Transverse colon (tissue), 4 donors: ENCODE measurements around the gene C20orf96. TPM values are rescaled to one million over a fixed set of nuclear protein-coding genes. Genes with fewer than 3 reads are reported as not detected.

Source experiments
- DNase-seq: peaks from one replicate; pipeline ENCODE4 v3.0.0-alpha.2; 2019
- H3K27ac ChIP-seq, 4 donors: fragments of 200-600 bp; sonication (generic); 2 replicates each; pipeline ENCODE4 v1.5.1; 2016 to 2018; ENCODE audit warnings: inconsistent platforms in 4 of 4
- H3K27me3 ChIP-seq: fragments of 200-600 bp; sonication (generic); 2 replicates; pipeline ENCODE4 v1.5.1; 2017; ENCODE audit warnings: inconsistent platforms
- H3K36me3 ChIP-seq, 4 donors: fragments of 200-600 bp; sonication (generic); 2 replicates each; pipeline ENCODE4 v1.5.1; 2017 to 2019; ENCODE audit warnings: inconsistent platforms in 4 of 4
- H3K4me1 ChIP-seq, 4 donors: fragments of 200-600 bp; sonication (generic); 2 replicates each; pipeline ENCODE4 v1.5.1; 2017 to 2020; ENCODE audit warnings: inconsistent platforms in 4 of 4
- H3K4me3 ChIP-seq, 4 donors: fragments of 200-600 bp; sonication (generic); 1 replicate in 1 of 4; 2 replicates in 3 of 4; pipeline versions ENCODE4 v1.5.1 to v1.6.1; 2017 to 2019; ENCODE audit warnings: inconsistent platforms in 4 of 4
- H3K9me3 ChIP-seq, 2 donors: fragments of 200-600 bp; sonication (generic); 2 replicates each; pipeline ENCODE4 v1.5.1; 2017 to 2019; ENCODE audit warnings: inconsistent platforms in 2 of 2
- EP300 ChIP-seq: sonication (generic); formaldehyde crosslinking; IDR thresholded peaks from one replicate; pipeline ENCODE4 v1.6.1; 2017; ENCODE audit warnings: antibody characterized with exemption, low read depth
- POLR2A ChIP-seq: fragments of 450-650 bp; IDR thresholded peaks from one replicate; pipeline ENCODE4 v1.6.1; 2016; ENCODE audit warnings: antibody characterized with exemption, mild to moderate bottlenecking, moderate library complexity
- POLR2AphosphoS5 ChIP-seq, 3 donors: sonication (generic); formaldehyde crosslinking; IDR thresholded peaks; one replicate each; pipeline ENCODE4 v1.6.1; 2016; ENCODE audit warnings: antibody characterized with exemption in 3 of 3
- WGBS, 2 donors: methylation state at CpG; one replicate each; pipeline ENCODE4 v1.1.5; 2018; ENCODE audit warnings: low coverage in 1 of 2; 5-methylcytosine and 5-hydroxymethylcytosine counted together
- in situ Hi-C, 4 donors: fragments of 200-750 bp; cut with MboI; loops; one replicate each; pipeline versions ENCODE4 v1.15.0 to v1.15.1; 2017; ENCODE audit warnings: low sequenced_read_pairs in 3 of 4, low pct_ligation_motif_present in 1 of 4, low pct_unique_long_range_greater_than_20kb in 1 of 4
- intact Hi-C: fragments of 100-400 bp; cut with DNase I; formaldehyde crosslinking; loops from one replicate; pipeline ENCODE4 v1.15.1; 2023; ENCODE audit warnings: low total_unique reads
- total RNA-seq, 4 donors: library from RNA; depleted of rRNA; stranded (reverse); fragments of >200 nt; gene quantifications; one replicate each; pipeline ENCODE4 v1.1.0, GENCODE V29; 2016
- TF ChIP-seq, protein P1 (sequence below), 5 experiments: fragments of 200-600 bp in 3 of 5; fragments of 450-650 bp in 2 of 5; sonication (generic) in 3 of 5; IDR thresholded peaks; 1 replicate in 2 of 5; 2 replicates in 3 of 5; pipeline ENCODE4 v1.5.1; 2016 to 2017; ENCODE audit warnings: antibody characterized with exemption in 5 of 5, inconsistent platforms in 3 of 5, mild to moderate bottlenecking in 2 of 5, moderate library complexity in 1 of 5

The C20orf96 gene
- total RNA-seq, 4 donors from 2014 or later = 3.0 to 97.3 (median 3.7) TPM

GRCh38 chr20:252801-253200, 37.7 kb downstream of the C20orf96 start:
- Histone ChIP-seq H3K27me3 (peaks cover 11% of the 10 kb centered on the region), H3K27ac (no peak overlapping the region), H3K4me1 (no peaks in the 10 kb centered on the region), H3K9me3 (no peaks in the 10 kb centered on the region), H3K4me3 (no peak overlapping the region), H3K36me3 (no peaks in the 10 kb centered on the region)
- TF ChIP-seq POLR2AphosphoS5 (IDR thresholded peaks at IDR 0.05) (no peak), POLR2A (no peak), EP300 (no peak)
- TF ChIP-seq, protein P1, sequence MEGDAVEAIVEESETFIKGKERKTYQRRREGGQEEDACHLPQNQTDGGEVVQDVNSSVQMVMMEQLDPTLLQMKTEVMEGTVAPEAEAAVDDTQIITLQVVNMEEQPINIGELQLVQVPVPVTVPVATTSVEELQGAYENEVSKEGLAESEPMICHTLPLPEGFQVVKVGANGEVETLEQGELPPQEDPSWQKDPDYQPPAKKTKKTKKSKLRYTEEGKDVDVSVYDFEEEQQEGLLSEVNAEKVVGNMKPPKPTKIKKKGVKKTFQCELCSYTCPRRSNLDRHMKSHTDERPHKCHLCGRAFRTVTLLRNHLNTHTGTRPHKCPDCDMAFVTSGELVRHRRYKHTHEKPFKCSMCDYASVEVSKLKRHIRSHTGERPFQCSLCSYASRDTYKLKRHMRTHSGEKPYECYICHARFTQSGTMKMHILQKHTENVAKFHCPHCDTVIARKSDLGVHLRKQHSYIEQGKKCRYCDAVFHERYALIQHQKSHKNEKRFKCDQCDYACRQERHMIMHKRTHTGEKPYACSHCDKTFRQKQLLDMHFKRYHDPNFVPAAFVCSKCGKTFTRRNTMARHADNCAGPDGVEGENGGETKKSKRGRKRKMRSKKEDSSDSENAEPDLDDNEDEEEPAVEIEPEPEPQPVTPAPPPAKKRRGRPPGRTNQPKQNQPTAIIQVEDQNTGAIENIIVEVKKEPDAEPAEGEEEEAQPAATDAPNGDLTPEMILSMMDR (IDR thresholded peaks at IDR 0.05) = no peak
- DNase-seq = no peak
- intact Hi-C loops = no loop called here
- 66 to 80% methylated on average over 2 of the region's 2 CpGs for WGBS, 2 donors
- in situ Hi-C loops = no loop called here

GRCh38 chr20:251354-251753, 39.2 kb downstream of the C20orf96 start:
- Histone ChIP-seq H3K27ac (no peak overlapping the region), H3K27me3 (peaks cover 8% of the 10 kb centered on the region), H3K4me3 (no peak overlapping the region), H3K9me3 (no peaks in the 10 kb centered on the region), H3K36me3 (no peaks in the 10 kb centered on the region), H3K4me1 (no peaks in the 10 kb centered on the region)
- WGBS, 2 donors = 33 to 55% methylated on average over 1 to 2 of the region's 2 CpGs
- intact Hi-C loops = no loop called here
- no peak for TF ChIP-seq EP300
- in situ Hi-C loops = no loop called here
- no peak for DNase-seq

DNA sequence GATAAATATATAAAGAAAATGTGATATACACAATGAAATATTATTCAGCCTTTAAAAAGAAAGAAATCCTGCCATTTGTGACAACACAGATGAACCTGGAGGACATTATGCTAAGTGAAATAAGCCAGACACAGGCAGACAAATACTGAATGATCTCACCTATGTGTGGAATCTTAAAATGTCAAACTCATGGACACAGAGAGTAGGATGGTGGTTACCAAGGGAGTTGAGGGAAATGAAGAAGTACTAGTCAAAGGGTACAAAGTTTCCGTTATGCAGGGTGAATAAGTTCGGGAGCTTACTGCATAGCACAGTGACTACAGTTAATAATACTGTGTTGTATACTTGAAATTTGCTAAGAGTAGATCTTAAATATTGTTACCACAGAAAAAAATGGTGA, 47.6 kb downstream of the C20orf96 start:
- Histone ChIP-seq H3K9me3 (no peaks in the 10 kb centered on the region), H3K4me1 (no peaks in the 10 kb centered on the region), H3K36me3 (no peaks in the 10 kb centered on the region), H3K4me3 (no peak overlapping the region), H3K27ac (no peak overlapping the region), H3K27me3 (peaks cover 17% of the 10 kb centered on the region)
- TF ChIP-seq POLR2A = no peak
- TF ChIP-seq, protein P1 (IDR thresholded peaks at IDR 0.05) = no peak
- TF ChIP-seq EP300 = no peak
- no peak for TF ChIP-seq POLR2AphosphoS5 (IDR thresholded peaks at IDR 0.05)
- WGBS, 2 donors = 84 to 92% methylated on average over 2 of the region's 2 CpGs
- no peak for DNase-seq
- intact Hi-C loops = no loop called here
- in situ Hi-C loops = no loop called here

DNA sequence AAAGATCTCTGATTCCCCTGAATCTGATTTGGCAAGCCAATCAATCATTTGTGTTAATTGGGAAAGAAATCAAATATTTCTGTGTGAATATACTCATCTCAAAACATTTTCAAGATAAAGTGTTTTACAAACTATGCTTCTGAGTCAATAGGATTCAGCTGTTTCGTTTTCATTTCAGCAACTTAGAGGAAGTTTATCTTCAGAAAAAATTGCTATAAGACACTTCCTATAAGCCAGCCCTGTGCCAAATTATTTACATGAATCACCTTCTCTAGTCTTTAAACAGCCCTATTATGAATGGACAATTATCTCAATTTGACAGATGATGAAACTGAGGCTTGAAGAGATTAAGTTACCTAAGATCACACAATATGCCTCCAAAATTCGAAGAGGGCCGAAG, 52.6 kb downstream of the C20orf96 start:
- no peaks in the 10 kb centered on the region for H3K9me3 ChIP-seq
- intact Hi-C loops (no loop called here), in situ Hi-C loops (no loop called here)
- TF ChIP-seq EP300 = no peak
- TF ChIP-seq POLR2AphosphoS5 (IDR thresholded peaks at IDR 0.05) = no peak
- TF ChIP-seq, protein P1 (IDR thresholded peaks at IDR 0.05) = no peak
- TF ChIP-seq POLR2A = no peak
- no peak overlapping the region for H3K4me3 ChIP-seq
- DNase-seq = no peak
- no peaks in the 10 kb centered on the region for H3K36me3 ChIP-seq
- H3K27me3 ChIP-seq = peaks cover 16% of the 10 kb centered on the region
- H3K4me1 ChIP-seq = peaks cover 0 to 3% (median 0%) of the 10 kb centered on the region in 4 donors
- WGBS, 2 donors = 63 to 66% methylated on average over 3 of the region's 3 CpGs
- H3K27ac ChIP-seq = no peak overlapping the region

DNA sequence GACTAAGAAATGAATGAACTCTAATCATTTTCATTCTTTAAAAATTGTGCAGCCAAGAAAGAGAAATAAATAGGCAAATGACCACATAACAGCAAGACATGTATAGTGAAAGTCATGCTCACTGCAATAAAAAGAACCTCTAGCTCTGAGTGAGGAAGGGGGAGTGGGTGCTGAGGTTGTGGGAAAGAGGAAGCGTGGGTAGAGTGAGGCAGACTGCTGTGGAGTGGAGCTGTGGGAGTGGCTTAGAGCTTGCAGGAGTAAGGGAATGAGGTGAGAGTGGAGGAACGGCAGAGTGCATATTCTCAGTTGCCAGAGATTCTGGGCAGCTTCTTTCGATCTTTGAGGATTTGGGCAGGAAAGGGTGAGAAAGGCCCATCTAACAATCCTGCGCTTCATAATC, 53.1 kb downstream of the C20orf96 start:
- DNase-seq = peak; percentile 12
- 26 to 55% methylated on average over 4 of the region's 4 CpGs for WGBS, 2 donors
- no peak overlapping the region for H3K27ac ChIP-seq

More for the DNA sequence above, 53.1 kb downstream of the C20orf96 start:
- peaks cover 0 to 3% (median 0%) of the 10 kb centered on the region in 4 donors for H3K4me1 ChIP-seq
- no peaks in the 10 kb centered on the region for H3K36me3 ChIP-seq
- no peaks in the 10 kb centered on the region for H3K9me3 ChIP-seq
- in situ Hi-C loops = no loop called here
- intact Hi-C loops = no loop called here
- peaks cover 11% of the 10 kb centered on the region for H3K27me3 ChIP-seq
- no peak overlapping the region for H3K4me3 ChIP-seq
- TF ChIP-seq, protein P1 (IDR thresholded peaks at IDR 0.05) = no peak
- TF ChIP-seq POLR2A = no peak
- no peak for TF ChIP-seq POLR2AphosphoS5 (IDR thresholded peaks at IDR 0.05)
- TF ChIP-seq EP300 = no peak
